GM19099 (cell line): ENCODE measurements around the gene ARHGAP45.
A peak's percentile ranks its signal among the peaks of the same experiment; 100 is the strongest.

Experiments used
- POLR2A ChIP-seq: IDR thresholded peaks from 3 replicates; pipeline ENCODE4 v1.6.1; 2011; ENCODE audit warnings: low read depth; ENCODE audit not compliant: insufficient read length; ENCODE audit errors: extremely low read depth

The ARHGAP45 gene, protein sequence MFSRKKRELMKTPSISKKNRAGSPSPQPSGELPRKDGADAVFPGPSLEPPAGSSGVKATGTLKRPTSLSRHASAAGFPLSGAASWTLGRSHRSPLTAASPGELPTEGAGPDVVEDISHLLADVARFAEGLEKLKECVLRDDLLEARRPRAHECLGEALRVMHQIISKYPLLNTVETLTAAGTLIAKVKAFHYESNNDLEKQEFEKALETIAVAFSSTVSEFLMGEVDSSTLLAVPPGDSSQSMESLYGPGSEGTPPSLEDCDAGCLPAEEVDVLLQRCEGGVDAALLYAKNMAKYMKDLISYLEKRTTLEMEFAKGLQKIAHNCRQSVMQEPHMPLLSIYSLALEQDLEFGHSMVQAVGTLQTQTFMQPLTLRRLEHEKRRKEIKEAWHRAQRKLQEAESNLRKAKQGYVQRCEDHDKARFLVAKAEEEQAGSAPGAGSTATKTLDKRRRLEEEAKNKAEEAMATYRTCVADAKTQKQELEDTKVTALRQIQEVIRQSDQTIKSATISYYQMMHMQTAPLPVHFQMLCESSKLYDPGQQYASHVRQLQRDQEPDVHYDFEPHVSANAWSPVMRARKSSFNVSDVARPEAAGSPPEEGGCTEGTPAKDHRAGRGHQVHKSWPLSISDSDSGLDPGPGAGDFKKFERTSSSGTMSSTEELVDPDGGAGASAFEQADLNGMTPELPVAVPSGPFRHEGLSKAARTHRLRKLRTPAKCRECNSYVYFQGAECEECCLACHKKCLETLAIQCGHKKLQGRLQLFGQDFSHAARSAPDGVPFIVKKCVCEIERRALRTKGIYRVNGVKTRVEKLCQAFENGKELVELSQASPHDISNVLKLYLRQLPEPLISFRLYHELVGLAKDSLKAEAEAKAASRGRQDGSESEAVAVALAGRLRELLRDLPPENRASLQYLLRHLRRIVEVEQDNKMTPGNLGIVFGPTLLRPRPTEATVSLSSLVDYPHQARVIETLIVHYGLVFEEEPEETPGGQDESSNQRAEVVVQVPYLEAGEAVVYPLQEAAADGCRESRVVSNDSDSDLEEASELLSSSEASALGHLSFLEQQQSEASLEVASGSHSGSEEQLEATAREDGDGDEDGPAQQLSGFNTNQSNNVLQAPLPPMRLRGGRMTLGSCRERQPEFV

DNA sequence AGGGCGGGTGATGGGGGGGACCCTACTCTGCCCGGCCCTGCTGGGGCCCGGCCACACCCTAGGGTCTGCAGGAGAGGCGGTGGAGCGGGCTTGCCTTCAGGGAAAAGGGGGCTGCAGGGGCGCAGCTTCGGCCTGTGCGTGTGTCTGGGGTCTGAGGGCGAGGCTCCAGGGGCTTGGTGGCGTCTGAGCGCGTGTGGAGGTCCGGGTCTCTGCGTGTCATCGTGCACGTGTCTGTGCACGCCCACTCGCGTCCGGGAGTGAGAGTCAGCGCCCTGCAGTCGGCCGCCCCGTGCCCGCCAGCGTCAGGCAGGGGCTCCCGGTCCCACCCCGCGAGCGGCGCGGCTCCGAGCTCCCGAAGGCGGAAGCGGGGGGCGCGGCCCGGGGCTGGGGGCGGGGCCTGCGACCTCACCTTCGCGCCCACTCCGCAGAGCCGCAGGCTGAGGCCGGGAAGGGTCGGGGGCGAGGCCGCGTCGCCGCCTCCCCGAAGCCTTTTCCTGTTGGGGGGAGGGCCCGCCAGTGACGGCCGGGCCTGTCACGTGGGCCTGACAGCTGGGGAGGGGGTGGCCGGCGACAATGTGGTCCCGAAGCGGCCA lies at the start of gene ARHGAP45:
TSS of gene ARHGAP45 (plus strand) at position 420 of the 593 bp plus-strand sequence. CDS start 239 bp downstream, outside the sequence.
- TF ChIP-seq POLR2A = no peak

DNA sequence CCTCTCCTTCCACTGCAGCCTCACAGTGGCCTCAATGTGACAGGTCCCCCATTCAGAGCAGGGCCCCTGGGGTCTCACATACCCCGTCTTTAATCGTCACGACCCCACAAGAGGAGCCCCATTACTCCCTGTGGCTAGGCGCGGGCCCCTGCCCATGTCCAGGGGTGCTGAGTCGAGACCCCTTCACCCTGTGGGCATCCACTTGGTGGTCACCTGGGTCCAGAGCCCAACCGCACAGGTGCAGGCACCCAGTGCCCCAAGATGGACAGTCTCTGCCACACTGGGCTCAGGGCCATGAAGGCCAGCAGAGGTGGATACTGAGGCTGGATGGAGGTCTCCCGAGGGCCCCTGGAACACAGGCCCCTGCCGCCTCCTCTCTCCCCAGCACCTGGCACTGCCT lies 49.1 kb upstream of the ARHGAP45 start:
- TF ChIP-seq POLR2A = no peak

DNA sequence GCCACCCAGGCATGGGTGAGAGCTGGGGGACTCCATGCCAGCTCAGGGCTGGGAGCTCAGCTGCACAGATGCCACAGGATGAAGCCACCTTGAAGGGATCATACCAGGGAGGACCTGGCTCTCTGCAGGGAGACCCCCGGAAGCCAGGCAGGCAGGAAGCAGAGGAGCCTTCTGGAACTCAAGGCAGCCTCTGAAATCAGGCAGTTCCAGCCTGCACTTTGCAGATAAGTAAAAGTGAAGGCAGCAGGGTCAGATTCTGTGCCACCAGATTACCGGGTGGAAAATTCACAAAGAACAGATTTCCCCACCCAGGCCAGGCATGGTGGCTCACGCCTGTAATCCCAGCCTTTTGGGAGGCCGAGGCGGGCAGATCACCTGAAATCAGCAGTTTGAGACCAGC lies 48.6 kb upstream of the ARHGAP45 start:
- no peak for TF ChIP-seq POLR2A

DNA sequence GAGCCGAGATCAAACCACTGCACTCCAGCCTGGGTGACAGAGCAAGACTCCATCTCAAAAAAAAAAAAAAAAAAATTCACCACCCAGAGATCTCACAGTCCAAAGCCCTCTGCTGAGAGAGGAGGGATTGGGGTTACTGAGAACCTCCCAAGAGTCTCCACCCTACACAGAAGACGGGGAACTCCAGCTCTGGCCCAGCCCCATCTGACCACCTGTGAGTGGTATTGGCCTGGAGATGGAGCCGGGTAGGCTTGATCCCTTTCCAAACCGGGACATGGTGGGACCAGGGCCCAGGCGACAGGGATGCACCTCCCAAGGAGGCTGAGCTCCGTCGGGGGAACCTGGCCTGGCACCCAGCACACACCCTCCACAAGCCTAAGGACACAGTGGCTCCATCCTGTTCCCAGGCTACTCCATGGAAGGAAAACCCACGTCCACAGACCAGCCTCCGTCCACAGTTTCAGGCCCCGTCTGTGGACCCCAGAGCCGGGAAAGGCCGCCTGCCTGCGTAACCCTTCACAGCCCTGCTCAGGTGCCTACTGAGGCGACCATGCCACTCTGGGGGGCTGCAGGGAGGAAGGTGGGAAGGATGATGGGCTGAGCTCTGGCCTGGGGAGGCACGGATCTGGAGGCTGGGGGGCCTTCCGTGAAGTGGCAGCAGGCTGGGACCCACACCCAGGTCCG lies 47.9 kb upstream of the ARHGAP45 start:
- TF ChIP-seq POLR2A = no peak

DNA sequence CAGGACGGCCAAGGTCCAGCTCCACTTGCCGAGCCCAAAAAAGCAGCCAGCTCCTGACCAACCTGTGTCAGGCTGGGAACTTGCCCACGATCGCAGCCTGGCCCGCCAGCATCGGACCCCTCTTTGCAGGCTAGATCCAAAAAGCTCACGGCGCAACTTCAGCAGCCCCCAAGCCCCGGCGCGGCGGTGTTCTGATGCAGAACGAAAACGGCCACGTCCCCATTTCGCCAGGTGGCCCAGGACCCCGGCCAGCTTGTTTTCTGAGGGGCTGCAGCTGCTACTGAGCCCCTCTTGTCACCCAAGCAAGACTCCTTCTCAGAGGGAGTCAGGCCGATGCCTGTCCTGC lies 47.4 kb upstream of the ARHGAP45 start:
- TF ChIP-seq POLR2A = no peak

DNA sequence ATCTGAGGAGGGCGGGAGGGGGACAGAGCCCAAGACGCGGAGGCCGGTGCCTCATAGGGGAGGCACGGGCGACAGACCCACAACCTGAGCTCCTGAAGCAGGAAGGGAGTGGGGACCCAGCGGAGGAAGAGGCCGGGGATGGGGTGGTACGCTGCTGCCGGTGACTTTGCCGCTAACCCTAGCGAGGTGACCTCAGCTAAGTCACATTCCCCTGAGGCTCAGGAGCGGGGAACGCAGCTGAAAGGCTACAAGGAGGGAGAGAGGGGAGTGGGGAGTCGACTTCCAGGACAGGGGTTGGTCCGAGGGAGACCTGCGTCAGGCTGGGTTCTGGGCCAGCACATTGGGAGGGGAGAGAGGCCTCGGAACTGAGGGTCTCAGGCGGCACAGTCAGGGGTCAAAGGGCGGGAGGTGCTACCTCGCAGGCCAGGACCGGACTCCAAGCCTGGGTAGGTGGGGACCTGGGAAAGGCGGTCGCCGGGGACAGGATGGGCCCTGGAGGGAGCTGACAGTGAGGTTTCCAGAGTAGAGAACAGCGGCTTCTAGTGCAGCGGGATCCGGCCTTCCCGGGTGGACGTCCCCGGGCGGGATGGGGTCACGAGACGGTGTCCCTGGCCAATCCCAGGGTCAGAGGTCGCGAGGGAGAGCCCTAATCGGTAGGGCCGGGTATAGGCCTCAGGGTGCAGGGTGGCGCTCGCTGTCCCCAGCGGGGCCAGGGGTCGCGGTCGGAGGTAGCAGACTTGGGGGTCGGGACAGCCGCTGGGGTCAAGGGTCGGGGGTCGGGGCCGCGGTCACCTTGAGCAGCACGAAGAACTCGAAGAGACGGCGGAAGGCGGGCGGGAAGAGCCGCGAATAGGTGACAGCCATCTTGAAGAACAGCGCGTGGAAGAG lies 46.7 kb upstream of the ARHGAP45 start:
- TF ChIP-seq POLR2A = no peak

DNA sequence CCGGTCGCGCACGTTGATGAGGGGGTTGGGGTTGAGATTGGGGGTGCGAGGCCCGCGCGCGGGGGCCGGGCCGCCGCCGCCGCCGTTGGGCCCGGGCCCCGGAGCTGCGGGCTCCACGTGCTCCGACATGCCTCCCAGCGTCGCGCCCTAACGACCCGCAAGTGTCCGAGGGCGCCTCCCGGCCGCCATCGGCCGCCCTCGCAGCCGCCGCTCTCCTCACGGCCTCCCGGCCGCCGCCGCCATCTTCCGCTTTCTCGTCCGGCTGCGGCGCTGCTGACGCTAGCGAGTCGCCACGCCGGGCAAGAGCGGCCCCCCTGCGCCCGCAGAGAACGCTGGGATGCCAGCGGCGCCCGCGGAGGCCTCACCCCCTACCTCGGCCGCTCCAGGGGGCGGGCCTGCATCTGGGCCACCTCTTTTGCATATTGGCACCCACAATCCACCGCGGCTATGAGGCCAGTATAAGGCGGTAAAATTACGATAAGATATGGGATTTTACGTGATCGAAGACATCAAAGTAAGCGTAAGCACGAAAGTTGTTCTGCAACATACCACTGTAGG lies 46.0 kb upstream of the ARHGAP45 start, which contains the start of gene TMEM259:
TSS of gene TMEM259 (minus strand) at position 256 of the 558 bp plus-strand sequence. CDS start at position 129, 127 bp downstream.
- peak; percentile 80 for TF ChIP-seq POLR2A

DNA sequence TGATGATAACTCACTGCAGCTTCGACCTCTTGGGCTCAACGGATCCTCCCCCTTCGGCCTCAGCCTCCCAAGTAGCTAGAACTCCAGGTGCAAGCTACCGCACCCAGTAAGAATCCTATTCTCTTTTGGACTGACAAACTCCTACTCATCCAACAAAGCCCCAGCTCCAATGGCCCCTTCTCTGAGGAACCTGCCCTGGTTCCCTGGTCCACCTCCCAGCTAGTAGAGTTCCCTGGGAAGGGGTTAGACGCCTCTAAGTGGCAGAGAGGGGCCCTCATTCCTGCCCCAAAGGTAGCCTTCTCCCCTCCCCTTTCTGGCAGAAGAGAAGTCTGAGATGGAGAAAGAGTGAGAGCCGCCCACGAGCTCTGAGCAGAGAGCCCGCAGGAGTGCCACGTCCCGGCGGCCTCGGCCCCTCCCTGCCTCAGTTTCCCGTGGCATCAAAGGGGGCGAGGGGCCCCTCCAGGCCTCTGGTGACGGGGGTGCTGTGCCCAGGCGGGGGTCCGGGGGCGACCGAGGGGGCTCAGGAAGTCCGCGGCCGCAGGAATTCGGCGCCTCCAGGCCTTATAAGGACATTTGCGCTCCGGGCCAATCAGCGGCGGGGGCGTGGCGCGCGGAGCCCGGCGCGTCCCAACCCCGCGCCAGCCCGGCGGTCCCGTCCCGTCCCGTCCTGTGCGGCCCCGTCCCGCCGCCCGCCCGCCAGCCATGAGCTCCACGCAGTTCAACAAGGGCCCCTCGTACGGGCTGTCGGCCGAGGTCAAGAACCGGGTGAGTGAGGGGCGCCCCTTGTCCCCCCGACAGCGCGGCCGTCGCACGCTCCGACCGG lies 40.8 kb upstream of the ARHGAP45 start, which contains the start of gene CNN2:
TSS of gene CNN2 (plus strand) at position 649 of the 823 bp plus-strand sequence. CDS start at position 703, 54 bp downstream.
- TF ChIP-seq POLR2A = peak; percentile 76

DNA sequence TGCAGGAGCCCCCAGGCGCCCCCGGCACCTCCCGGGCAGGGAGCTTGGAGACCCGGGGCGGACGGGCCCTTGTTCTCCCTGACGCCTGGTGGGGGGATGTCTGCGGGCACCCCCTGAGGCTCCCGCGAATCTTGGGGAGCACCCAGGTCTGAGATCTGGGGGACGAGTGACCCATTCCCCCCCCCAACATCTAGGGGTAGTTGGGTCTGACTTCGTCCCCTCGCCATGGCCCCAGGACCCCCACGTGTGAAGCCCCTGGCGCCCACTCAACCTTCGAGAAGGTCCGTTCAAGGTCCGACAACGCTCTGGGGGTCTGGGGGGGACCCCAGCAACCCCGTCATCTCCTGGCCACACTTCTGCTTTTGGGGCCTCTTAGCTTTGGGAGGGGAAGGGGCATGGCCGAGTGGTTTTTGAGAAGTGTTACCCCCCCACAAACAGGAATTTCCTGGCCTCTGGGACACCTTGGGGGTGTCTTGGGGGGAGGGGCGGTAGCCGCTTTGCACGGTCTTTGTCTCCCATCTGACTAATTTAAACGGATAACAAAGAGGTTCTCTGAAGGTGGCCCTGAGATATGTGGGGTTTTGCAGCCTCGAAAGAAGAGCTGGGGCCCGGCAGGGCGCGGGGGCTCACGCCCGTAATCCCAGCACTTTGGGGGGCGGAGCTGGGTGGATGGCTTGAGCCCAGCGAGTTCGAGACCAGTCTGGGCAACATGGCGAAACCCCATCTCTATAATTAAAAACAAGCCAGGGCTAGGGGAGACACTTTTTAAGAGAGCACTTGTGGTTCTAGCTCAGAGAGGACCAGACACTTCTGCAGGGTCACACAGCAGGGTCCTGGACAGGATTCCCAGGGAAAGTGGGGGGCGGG lies 40.0 kb upstream of the ARHGAP45 start:
- TF ChIP-seq POLR2A = no peak

DNA sequence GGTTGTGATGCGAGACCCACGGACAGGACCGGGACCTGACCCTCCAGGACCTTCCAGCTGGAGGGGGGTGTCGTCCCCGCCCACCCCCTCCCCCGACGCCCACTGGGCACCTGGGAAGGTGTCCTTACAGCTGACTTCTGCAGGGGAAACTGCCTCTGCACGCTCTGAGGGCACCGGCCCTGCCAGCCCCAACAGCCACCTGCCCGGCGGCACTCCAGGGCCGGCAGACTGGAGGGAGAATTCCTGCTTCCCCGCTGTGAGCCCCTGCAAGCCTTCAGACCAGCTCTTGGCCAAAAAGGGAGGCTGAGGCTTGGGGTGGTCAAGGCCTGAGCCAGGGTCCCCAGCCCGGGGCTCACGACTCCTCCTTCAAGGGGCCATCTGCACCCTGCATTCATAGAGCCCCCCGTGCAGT lies 39.3 kb upstream of the ARHGAP45 start:
- no peak for TF ChIP-seq POLR2A

DNA sequence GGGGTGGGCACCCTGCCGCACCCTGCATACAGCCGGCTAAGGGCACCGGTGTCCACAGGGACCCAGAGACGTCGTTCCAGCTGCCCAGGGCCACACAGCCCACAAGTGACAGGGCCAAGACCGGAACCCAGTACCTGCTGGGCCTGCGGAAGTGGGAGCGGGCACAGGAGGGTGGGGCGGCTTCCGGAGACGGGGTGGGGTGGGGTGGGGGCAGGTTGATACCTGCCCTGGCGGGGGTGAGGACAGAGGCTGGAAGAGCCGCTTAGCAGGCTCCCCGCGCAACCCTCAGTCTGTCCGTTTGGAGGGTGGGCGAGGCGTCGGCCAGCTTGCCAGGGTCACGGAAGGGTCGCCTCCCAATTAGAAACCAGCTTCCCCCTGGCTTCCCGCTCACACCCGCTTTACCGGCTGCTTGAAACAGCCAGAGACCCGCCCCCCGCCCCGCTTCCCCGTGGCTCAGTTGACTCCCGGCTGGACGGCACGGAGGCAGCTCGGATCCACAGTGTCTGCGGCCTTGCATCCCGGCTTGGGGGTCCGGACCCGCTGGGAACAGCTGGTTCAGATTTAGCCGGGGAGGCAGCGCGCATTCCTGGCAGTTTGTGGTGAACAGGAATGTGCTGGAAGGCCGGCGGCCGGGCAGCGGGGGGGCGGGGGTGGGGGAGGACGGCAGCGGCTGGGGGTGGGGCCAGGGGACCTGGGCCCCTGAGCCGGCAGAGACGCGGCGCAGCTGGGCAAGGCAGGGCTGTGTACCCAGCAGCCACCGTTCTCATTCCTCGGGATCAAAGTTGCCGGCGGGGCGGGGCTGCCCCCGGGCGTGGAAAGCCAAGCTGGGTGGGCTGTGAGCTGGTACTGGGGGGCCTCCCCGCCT lies 38.7 kb upstream of the ARHGAP45 start:
- TF ChIP-seq POLR2A = peak; percentile 45
